ENCODE measurements around the gene EXD2.

Gene EXD2

GRCh38 chr14:69269381-69269780, 78.1 kb downstream of the EXD2 start:
- Histone ChIP-seq H3K27me3 (ENCODE audit: insufficient read depth, low read depth) (no peaks in the 10 kb centered on the region), H3K4me1 (ENCODE audit: low read depth, poor library complexity, severe bottlenecking) (no peaks in the 10 kb centered on the region), H3K79me2 (ENCODE audit: insufficient read depth, low read depth) (no peaks in the 10 kb centered on the region), H3K4me3 (IDR thresholded peaks at IDR 0.05; ENCODE audit: insufficient read depth, low read depth, low read length) (no peak overlapping the region), H3K27ac (no peak overlapping the region), H3K9ac (no peak overlapping the region), H3K4me2 (no peak overlapping the region), H4K20me1 (ENCODE audit: insufficient read depth) (no peaks in the 10 kb centered on the region), H2AFZ (ENCODE audit: low read depth) (no peak overlapping the region), H3K36me3 (ENCODE audit: insufficient read depth) (no peaks in the 10 kb centered on the region)
- TF ChIP-seq CTCF (conservative IDR thresholded peaks at IDR 0.05; ENCODE audit: low read depth, low read length): no peak

GRCh38 chr14:69270097-69270496, 78.8 kb downstream of the EXD2 start:
- H3K9ac ChIP-seq: no peak overlapping the region
- no peaks in the 10 kb centered on the region for H4K20me1 ChIP-seq (ENCODE audit: insufficient read depth)
- no peaks in the 10 kb centered on the region for H3K4me1 ChIP-seq (ENCODE audit: low read depth, poor library complexity, severe bottlenecking)
- no peak overlapping the region for H3K4me2 ChIP-seq
- H3K27me3 ChIP-seq (ENCODE audit: insufficient read depth, low read depth): no peaks in the 10 kb centered on the region
- no peak overlapping the region for H3K4me3 ChIP-seq (IDR thresholded peaks at IDR 0.05; ENCODE audit: insufficient read depth, low read depth, low read length)
- H2AFZ ChIP-seq (ENCODE audit: low read depth): no peak overlapping the region
- TF ChIP-seq CTCF (conservative IDR thresholded peaks at IDR 0.05; ENCODE audit: low read depth, low read length): no peak
- no peaks in the 10 kb centered on the region for H3K79me2 ChIP-seq (ENCODE audit: insufficient read depth, low read depth)
- no peak overlapping the region for H3K27ac ChIP-seq
- H3K36me3 ChIP-seq (ENCODE audit: insufficient read depth): no peaks in the 10 kb centered on the region

GRCh38 chr14:69270795-69271708, 79.8 kb downstream of the EXD2 start:
- no peak for TF ChIP-seq CTCF (conservative IDR thresholded peaks at IDR 0.05; ENCODE audit: low read depth, low read length)
- Histone ChIP-seq H2AFZ (ENCODE audit: low read depth) (no peak overlapping the region), H3K4me2 (no peak overlapping the region), H3K27me3 (ENCODE audit: insufficient read depth, low read depth) (no peaks in the 10 kb centered on the region), H3K36me3 (ENCODE audit: insufficient read depth) (no peaks in the 10 kb centered on the region), H3K4me3 (IDR thresholded peaks at IDR 0.05; ENCODE audit: insufficient read depth, low read depth, low read length) (no peak overlapping the region), H3K27ac (no peak overlapping the region), H3K9ac (no peak overlapping the region), H3K79me2 (ENCODE audit: insufficient read depth, low read depth) (no peaks in the 10 kb centered on the region), H4K20me1 (ENCODE audit: insufficient read depth) (no peaks in the 10 kb centered on the region), H3K4me1 (ENCODE audit: low read depth, poor library complexity, severe bottlenecking) (no peaks in the 10 kb centered on the region)

- H3K4me2 ChIP-seq: no peak overlapping the region
- no peaks in the 10 kb centered on the region for H3K27me3 ChIP-seq (ENCODE audit: insufficient read depth, low read depth)
- no peaks in the 10 kb centered on the region for H3K79me2 ChIP-seq (ENCODE audit: insufficient read depth, low read depth)
- H3K4me3 ChIP-seq (IDR thresholded peaks at IDR 0.05; ENCODE audit: insufficient read depth, low read depth, low read length): no peak overlapping the region
- H3K27ac ChIP-seq: no peak overlapping the region
- no peak for TF ChIP-seq CTCF (conservative IDR thresholded peaks at IDR 0.05; ENCODE audit: low read depth, low read length)
- H3K9ac ChIP-seq: no peak overlapping the region
- H2AFZ ChIP-seq (ENCODE audit: low read depth): no peak overlapping the region
- H4K20me1 ChIP-seq (ENCODE audit: insufficient read depth): no peaks in the 10 kb centered on the region
- no peaks in the 10 kb centered on the region for H3K4me1 ChIP-seq (ENCODE audit: low read depth, poor library complexity, severe bottlenecking)
- H3K36me3 ChIP-seq (ENCODE audit: insufficient read depth): no peaks in the 10 kb centered on the region
Observed at GRCh38 chr14:69274321-69274720, 83.0 kb downstream of the EXD2 start.

All from KMS-11 (cell line).